Activated CD4-positive, alpha-beta T cell treated with anti-CD3 and anti-CD28 coated beads, Interleukin-10, Interleukin-2, amounts not matched to agents 100 ng/mL and 50 ng/mL, durations not matched to agents 16 hours and 8 hours (primary cell): Measurements from ENCODE around the gene GCDH.
"Not testable (repeated sequence)": the region's sequence is repeated elsewhere in the genome, so short reads cannot be mapped to it uniquely, and the experiment has no call there.

Experiments
- DNase-seq: peaks from one replicate; pipeline ENCODE4 v3.0.0-alpha.2; 2020

GCDH gene

DNA sequence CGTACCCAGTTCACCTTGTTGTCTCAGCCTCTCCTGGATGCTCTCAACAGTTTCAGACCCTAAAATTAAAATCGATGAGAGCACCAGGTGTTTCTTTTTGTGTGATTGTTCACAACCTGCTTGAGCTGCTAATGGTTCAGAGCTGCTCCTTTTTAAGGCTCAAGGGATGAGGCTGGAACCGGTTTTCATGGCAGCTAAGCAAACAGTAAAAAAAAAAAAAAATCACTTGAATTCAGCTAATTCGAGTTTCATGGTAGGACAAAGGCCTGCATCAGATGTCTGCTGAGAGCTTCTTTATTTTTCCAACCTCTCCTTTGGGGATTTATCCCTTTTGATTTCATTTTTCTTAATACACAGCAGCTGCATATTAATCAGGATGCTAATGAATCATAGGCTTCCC is 21.6 kb downstream of the GCDH start:
- DNase-seq = no peak

DNA sequence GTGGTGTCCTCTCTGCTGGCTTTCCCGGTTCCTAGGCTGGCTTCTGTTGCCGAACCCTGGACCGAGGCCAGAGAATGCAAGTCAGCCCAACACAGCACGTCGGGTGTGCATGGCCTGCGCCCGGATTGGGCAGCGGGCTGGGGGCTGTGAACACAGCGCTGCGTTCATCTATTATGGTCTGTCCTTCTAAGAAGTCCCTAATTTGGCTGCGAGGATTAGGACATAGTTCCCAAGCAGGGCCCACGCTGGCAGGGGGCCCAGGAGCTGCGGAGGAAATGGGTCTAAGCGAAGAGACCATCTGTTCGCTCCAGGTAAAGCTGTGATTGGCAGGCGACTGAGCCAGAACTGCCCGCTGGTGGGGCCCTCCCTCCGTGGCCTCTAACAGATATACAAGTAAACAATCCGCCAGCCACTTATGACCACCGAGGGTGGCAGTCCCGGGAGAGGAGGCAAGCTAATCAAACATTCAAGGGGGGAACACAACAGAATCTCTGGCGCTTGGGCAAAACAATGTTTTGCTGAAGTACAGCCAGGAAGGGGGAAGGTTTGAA is 22.1 kb downstream of the GCDH start:
- DNase-seq = no peak

DNA sequence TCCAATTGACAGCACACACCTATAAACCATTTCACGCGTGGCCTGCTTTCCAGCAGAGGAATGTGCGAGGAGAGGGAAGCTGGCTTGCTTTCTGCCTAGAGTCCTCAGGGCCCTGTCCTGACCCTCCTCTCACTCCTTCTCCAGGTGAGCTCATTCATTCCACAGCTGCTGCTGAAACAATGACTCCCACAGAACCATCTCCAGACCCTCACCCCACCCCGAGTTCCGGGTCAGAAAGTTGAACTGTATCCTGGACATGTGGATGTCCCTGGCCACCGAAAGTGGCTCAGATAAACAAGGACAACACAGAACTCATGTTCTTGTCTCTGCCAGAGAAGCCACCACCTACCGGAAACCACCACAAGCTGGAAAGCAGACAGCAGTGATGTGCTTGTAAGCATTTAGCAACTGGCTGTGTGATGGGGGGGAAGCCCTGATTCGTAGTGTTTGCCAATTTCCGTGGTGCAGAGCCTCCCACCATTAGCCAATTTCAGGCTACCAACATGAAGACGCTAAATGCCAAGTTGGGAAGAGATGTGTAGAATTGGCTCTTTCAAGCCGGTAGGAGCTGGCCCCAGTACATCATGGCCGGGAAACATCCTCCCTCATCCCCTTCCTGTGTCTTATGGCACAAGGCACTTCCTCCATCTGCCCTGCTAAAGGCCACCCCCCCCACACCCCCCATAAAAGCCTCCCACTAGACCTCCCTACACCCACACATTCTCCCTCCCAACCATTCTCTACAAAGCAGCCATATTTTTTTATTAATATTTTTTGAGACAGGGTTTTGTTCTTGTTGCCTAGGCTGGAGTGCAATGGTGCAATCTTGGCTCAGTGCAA is 23.1 kb downstream of the GCDH start:
- DNase-seq = peak; percentile 62

DNA sequence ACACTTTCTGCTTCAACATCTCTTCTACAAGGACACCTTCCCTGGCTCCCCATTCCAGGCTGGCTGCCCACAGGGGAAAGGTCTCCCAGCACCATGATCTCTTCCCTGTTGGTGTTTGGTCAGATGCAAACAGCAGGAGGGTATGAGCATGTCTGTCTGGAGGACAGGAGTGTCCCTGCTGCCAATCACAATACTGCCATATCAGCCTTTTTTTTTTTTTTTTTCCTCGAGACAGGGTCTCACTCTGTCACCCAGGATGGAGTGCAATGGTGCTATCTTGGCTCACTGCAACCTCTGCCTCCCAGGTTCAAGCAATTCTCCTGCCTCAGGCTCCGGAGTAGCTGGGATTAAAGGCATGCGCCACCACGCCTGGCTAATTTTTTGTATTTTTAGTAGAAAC is 24.9 kb downstream of the GCDH start:
- DNase-seq = not testable (repeated sequence)

DNA sequence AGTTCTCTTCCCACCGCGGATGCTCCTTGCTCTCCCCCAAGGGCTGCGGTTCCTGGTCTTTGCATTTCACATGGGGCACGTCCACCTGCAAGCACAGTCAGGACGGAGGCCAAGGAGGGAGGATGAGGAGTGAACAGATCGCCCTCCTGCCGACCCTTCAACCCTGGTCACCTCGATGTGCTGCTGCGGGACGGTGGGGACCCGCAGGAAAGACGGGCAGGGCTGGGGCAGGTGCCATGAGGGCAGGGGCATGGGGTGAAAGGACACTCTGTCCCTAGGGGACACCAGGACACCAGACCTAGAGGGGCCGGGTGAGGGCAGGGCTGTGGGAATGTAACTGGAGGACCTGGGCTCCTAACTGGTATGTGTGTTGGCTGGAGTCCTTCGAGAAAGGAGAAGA is 27.3 kb downstream of the GCDH start:
- DNase-seq = no peak

DNA sequence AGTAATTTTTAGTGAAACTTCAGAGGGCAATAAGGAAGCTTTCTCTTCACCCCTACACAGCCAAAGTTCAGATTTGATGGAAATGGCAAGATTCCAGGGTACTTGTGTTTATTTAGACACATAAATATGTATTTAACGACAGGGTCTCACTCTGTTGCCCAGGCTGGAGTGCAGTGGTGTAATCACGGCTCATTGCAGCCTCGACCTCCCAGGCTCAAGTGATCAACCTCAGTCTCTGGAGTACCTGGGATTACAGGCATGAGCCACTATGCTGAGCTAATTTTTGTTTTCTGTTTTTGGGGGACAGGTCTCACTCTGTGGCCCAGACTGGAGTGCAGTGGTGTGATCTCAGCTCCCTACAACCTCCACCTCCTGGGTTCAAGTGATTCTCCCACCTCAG is 30.1 kb downstream of the GCDH start:
- DNase-seq = no peak

DNA sequence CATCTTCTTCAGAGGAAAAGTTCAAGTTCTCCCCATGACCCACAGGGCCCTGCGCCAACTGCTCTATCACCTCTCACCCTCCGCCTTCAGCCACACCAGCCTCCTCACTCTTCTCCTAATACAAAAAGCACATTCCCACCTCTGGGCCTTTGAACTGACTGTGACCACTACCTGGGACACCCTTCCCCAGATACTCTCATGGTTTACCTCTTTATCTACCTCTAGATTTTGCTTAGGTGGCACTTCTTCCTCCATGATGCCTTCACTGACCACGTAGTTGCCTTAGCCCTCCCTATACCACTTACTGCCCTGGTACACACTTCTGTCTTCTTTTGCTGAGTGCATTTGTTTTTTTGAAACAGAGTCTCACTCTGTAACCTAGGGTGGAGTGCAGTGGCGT is 32.0 kb downstream of the GCDH start:
- DNase-seq = no peak

DNA sequence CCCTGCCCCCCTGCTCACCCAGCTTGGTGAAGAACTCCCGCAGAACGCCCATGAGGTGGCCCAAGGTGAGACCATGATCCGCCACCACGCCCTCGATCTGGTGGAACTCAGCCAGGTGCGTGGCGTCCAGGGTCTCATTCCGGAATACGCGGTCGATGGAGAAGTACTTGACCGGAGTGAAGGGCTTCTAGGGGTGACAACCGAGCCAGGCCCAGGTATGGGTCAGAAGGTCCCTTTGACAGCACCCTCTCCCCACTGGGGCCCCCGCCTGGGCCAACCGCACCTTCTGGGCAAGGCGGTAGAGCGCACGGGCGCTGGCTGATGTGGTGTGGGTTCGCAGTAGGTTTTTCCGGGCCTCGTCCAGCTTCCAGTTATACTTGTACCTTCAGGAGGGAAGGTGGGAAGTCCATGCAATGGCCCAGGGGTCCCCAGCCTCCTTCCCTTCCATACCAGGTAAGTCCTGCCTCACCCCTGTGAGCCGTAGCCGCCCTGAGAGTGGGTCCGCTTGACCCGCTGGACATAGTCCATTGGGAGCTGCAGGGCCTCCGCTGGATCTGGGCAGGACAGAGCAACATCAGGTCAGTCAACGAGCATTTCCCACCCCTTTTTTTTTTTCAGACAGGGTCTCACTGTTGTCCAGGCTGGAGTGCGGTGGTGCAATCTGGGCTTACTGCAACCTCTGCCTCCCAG is 33.8 kb downstream of the GCDH start:
- no peak for DNase-seq

DNA sequence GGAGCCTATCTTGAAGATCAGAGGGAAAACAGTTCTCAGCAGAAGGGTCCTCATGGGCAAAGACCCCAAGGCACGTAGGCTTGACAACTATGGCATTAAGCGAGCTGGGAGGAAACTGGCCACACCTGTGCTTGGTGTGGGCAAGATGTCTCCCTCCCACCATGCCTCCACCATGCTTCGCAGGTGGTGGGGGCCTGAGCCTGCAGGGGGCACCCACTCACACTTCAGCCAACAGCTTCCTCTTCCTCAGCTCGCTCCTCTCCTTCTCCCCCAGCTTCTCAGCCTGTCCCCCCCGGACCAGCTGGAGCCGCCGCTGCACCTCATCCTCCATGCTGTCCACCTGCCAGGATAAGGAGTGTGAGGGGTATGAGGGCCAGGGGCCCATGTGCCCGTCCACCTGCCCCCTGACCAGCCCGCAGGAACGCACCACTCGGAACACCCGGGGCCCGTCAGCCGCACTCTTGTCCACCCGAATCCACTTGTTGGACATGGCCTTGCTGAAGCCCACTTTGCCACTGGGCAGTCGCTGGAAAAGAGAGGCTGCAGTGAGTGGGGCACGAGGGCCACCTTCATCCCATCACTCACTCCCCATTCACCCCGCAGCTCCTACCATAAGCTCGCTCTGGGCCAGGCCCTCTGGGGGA is 39.2 kb downstream of the GCDH start:
- no peak for DNase-seq

DNA sequence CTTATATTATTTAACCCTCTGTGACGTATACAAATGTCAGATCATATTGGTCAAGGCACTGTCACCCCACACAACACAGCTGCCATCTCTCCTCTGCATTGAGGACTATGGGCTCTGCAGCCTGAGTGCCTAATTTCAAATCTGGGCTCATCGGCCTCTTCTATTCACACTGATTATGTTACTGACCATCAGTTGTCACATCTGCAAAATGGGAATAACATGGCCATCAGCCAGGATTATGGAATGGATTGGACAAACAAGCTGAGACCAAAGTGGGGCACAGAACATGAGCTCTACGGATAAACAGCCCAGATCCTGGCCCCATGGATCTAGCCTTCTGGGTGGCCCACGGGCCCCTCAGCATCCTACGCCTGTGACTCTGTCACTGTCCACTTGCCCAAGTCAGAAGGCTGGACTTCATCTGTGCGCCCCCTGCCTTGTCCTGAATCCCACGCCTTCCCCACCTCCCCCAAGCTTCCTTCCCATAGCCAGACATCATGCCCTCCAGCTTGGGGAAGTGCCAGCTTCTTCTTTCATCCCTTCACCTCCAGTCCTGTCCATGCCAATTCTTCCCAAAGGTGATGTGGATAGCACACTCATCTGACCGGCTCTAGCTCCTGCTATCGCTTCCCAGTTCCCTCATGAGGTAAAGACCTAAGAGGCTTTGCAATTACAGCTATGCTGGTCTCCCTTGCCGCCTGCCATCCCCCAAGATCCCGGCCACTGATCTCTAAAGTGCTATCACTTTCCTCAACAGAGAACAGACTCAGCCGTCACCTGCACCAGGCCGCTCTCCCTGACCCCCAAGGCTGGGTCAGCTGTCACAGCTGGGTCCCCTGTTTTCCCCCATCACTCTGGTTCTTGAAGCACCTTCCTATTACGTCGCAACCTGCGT is 41.7 kb downstream of the GCDH start:
- DNase-seq = no peak

DNA sequence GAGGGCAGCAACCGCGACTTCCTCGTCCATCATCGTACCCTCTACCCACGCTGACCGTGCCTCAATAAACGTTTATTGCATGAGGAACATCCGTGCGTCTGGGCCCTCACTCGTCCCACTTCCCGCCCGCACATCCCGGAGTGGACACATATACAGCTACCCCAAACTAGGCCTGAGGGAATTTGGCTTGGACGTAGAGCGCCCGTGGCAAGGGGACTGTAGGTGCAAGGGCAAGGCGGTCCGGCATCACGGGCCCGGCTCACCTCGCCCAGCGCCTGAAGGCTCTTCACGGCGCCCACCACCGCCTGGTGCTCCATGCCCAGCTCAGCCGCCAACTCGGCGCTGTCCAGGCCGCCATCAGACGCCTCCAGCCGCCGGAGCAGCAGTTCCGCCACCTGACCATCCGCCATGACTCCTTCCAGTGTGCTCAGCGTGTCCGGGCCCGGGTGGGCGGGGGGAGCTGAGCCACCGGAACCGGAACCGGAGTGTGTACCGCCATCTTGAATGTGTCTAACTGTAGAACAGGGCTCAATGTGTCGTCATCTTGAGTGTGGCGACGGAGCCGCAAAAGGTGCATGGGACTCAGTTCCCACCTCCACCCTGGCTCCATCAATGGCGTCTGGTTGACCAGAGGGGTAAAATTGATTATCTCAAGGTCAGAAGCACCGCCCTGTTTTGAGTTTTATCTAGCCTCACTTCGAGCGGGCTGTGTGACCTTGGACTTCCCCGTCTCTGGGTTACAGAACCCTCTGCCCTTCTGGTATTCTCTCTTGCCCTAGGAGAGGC is 42.5 kb downstream of the GCDH start, which contains the start of gene FARSA:
Gene FARSA (minus strand): TSS at position 425 of the 786 bp plus-strand sequence. CDS start 15 bp downstream, at position 410.
- peak; percentile 95 for DNase-seq

DNA sequence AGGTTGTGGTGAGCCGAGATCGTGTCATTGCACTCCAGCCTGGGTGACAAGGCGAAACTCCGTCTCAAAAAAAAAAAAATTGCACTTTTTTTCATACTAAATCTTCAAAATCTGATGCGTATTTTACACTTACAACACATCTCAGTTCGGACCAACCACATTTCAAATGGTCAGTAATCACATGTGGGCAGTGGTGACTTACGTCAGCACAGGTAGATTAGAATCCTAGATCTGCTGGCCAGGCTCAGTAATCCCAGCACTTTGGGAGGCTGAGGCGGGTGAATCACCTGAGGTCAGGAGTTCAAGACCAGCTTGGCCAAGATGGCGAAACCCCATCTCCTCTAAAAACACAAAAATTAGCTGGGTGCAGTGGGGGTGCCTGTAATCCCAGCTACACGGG is 44.1 kb downstream of the GCDH start:
- DNase-seq = no peak

DNA sequence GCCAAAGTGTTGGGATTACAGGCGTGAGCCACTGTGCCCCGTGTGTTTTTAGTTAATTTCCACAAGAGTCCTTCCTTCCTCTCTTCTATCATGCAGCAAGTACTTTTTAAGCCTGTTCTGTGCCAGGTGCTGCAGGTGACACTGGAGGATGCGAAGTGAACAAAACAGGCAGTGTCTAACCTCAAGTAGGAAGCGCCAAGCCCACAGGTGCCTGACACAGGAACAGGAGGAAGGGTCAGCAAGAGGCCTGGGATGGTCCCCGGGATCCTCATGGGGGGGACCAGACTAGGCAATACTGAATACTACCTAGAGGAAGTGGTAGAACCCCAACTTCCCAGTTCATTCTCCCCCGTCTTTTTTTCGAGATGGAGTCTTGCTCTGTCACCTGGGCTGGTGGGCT is 45.6 kb downstream of the GCDH start:
- no peak for DNase-seq

DNA sequence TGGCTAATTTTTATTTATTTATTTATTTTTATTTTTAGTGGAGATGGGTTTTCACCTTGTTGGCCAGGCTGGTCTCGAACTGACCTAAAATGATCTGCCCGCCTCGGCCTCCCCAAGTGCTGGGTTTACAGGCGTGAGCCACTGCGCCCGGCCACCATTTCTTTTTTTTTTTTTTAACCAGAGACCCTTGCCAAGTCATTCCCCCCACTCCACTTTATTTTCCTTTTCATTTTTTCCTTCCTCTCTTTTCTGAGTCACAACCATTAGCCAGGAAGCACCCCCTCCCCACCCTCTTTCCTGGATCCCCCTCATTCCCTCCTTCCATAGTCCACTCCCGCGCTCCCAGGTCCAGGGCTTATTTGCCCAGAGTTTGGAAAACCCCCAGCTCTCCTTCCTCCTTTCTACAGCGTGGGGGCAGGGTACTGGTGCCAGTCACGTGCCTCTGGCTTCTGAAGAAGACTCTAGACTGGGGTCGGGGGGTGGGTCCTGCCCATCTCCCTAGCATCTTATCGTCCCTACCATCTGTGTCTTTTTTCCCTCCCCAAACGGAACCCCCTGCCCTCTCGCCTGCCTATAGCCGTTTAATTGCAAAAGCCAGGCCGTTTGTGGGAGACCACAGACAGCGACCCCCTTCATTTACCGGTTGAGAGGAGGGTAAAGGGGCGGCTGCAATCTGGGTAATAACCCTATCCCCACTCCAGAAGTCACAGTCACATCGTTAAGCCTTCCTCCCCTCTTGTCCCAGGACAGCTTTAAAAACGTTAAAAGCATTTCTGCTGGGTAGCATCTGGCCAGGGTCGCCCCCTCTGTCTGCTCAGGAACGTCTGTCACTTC is 46.4 kb downstream of the GCDH start:
- DNase-seq = no peak

DNA sequence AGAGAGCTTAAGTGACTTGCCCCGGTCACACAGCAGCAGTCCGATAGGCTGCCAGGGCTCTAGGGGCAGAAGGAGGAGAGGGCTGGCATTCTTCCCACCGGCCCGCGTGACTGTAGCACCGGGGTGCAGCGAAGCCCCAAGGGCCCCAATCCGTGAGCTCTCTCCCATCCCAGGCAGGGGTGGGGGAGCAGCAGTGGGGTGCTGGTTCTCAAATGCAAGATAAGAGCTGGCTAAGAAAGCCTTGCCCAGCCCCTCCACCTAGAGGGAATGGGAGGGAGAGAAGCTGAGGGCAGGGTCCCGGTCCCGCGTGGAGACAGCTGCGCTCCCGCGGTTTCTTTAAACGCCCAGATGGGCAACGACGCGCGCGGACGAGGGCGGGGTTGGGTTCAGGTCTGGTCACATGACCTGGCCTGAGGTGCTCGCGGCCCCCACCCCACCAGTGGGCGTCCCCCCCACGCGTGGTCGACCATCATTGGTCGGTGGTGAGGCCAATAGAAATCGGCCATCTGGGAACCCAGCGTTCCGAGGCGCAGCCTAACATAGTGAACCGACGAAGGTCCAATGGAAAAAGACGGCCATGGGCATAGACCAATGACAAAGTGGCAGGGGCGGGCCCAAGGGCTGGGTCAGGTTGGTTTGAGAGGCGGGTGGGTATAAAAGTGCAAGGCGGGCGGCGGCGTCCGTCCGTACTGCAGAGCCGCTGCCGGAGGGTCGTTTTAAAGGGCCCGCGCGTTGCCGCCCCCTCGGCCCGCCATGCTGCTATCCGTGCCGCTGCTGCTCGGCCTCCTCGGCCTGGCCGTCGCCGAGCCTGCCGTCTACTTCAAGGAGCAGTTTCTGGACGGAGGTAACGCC is 47.2 kb downstream of the GCDH start, which contains the start of gene CALR:
Gene CALR (plus strand): TSS at position 683 of the 852 bp plus-strand sequence. CDS start 71 bp downstream, at position 754.
- peak; percentile 99 for DNase-seq

DNA sequence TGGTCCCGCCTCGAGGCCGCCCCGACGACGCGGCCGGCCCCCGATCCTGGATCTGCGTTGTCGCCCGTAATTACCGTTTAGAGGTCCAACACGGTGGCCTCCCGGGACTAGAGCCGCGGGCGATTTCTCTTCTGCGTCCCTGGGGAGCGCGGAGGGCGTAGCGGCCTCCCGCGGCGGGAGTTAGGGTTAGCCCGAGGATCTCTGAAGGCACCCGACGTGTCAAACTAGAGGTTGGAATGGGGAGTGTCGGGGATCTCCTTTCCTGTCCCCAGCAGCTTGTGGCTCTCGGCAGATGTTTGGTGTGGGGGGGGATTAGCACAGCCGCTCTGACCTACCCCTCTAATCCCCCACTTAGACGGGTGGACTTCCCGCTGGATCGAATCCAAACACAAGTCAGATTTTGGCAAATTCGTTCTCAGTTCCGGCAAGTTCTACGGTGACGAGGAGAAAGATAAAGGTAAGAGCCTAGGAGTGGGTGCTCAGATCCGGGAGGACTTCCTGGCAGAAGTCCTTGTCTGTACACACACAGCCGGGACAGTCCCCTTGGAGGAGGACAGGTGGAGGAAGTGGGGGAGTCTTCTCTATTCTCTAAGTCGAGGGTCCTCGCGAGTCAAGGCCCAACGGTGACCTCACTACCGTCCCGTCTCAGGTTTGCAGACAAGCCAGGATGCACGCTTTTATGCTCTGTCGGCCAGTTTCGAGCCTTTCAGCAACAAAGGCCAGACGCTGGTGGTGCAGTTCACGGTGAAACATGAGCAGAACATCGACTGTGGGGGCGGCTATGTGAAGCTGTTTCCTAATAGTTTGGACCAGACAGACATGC is 48.0 kb downstream of the GCDH start:
- DNase-seq = peak; percentile 49

DNA sequence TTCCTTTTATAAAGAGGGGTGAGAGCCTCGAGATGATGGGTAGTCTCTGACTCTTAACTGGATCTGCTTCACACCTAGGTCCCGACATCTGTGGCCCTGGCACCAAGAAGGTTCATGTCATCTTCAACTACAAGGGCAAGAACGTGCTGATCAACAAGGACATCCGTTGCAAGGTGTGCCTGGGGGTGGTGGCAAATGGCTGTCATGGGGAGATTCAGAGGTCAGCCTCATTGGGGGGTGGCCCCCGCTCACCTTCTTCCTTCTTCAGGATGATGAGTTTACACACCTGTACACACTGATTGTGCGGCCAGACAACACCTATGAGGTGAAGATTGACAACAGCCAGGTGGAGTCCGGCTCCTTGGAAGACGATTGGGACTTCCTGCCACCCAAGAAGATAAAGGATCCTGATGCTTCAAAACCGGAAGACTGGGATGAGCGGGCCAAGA is 49.0 kb downstream of the GCDH start:
- DNase-seq = no peak

DNA sequence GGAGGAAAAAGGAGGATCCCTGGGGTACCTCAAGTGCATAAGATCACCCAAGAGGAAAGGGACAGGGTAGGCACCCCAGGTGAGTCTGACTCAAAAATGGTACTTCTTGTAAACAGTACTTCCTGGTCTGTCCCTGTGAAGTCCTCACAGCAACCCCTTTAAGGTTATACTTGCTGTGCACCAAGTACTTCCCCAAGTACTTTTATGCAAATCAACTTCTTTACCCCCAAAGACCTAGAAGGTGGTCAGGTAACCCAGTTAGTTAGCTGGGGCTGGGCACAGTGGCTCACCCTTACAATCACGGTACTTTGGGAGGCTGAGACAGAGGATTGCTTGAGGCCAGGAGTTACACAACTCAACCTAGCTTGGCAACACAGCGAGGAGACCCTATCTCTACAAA is 49.9 kb downstream of the GCDH start:
- no peak for DNase-seq
